NCI-H2171 (cell line): ENCODE measurements around the gene H6PD.

Source experiments
- DNase-seq: peaks from one replicate; lab custom pipeline; 2025; lab: John Stamatoyannopoulos, UW

Gene H6PD

GRCh38 chr1:9207715-9208114 lies 26.9 kb upstream of the H6PD start:
- no peak for DNase-seq

DNA sequence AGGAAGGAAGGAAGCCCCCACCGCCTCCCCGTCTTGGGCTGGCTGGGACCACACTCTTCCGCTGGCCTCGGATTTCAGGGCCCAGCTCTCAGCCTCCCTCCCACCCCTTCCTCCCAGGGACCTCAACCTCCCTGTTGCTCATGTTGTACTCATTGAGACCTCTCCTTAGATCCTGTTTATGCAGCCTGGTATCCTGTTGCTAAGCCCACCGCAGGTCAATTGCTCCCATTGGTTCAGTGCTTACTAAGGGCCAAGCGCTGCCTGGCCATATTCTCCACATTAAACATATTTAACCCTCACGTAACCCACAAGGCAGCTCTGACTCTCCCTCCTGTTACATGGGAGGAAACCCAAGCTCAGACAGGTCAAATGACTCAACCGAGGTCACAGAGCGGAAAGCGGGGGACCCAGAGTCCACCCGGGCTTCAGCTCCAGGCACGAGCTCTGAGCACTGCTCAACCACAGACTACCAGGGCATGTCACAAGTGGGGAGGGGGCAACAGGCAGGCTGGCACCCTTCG lies 23.2 kb upstream of the H6PD start:
- no peak for DNase-seq

DNA sequence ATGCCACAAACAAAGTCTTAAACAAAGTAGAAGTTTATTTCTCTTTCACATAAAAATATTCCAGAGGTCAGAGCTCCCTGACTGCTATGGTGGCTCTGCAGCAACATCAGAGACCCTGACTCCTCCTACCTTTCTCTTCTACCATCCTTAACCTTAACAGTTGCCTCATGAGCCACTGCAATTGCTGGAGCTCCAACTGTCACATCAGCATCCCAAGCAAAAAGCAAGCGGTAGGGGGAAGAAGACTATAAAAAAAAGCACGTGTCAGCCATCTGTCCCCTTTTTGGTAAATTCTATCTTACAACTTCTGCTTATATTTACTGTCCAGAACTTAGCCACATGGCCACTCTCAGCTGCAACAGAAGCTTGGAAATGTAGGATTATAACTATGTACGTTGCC lies 21.8 kb upstream of the H6PD start:
- DNase-seq, result no peak

- DNase-seq, result no peak
Observed at GRCh38 chr1:9213956-9214355, 20.6 kb upstream of the H6PD start.

DNA sequence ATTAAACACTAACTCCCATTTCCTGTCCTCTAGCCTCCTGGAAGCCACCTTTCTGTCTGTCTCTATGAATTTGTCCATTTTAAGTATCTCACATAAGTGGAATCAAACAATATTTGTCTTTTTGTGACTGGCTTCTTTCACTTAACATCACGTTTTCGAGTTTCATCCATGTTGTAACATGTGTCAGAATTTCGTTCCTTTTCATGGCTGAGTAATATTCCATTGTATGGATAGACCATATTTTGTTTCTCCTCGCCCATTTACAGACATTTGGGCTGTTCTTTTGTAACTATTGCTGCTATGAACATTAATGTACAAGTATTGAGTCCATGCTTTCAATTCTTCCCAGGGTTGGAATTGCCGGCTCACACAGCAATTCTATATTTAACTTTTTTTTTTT lies 15.7 kb upstream of the H6PD start:
- no peak for DNase-seq

DNA sequence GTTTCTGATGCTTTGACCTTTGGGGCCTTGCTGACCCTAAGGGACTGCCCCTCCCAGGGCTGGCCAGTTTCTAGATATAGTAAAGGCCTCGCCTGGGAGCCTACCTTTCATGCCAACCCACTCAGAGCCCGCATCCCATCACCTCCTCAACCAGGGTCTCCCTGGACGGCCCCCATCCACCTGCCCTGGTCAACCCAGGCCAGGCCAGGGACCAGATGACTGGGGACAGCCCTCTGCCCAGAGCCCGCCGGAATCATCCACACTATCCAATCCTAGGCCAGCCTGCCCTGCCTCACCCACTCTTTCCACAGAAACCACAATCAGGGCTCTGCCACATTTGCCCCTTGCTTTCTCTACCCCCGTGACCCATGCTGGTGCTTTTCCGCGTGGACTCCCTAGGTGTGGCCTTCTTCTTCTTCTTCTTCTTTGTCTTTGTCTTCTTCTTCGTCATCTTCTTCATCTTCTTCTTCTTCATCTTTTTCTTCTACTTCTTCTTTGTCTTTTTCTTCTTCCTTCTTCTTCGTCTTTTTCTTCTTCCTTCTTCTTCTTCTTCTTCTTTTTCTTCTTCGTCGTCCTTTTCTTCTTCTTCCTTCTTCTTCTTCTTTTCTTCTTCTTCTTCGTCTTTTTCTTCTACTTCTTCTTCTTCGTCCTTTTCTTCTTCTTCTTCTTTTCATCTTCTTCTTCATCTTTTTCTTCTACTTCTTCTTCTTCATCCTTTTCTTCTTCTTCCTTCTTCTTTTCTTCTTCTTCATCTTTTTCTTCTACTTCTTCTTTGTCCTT lies 11.5 kb upstream of the H6PD start:
- DNase-seq, result no peak

- no peak for DNase-seq
Observed at GRCh38 chr1:9224664-9225410, 9.7 kb upstream of the H6PD start.

GRCh38 chr1:9225411-9225785 lies 9.2 kb upstream of the H6PD start:
- no peak for DNase-seq

GRCh38 chr1:9228609-9229008 lies 6.0 kb upstream of the H6PD start:
- DNase-seq, result no peak

DNA sequence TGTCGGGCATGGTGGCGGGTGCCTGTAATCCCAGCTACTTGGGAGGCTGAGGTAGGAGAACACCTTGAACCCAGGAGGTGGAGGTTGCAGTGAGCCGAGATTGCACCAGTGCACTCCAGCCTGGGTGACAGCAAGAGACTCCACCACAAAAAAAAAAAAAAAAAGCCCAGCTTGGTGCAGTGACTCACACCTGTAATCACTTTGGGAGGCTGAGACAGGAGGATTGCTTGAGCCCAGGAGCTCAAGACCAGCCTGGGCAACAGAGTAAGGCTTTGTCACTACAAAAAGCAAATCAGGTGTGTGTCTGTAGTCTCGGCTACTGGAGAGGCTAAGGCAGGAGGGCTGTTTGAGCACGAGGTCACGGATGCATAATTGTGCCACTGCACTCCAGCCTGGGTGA lies 5.0 kb upstream of the H6PD start:
- no peak for DNase-seq

DNA sequence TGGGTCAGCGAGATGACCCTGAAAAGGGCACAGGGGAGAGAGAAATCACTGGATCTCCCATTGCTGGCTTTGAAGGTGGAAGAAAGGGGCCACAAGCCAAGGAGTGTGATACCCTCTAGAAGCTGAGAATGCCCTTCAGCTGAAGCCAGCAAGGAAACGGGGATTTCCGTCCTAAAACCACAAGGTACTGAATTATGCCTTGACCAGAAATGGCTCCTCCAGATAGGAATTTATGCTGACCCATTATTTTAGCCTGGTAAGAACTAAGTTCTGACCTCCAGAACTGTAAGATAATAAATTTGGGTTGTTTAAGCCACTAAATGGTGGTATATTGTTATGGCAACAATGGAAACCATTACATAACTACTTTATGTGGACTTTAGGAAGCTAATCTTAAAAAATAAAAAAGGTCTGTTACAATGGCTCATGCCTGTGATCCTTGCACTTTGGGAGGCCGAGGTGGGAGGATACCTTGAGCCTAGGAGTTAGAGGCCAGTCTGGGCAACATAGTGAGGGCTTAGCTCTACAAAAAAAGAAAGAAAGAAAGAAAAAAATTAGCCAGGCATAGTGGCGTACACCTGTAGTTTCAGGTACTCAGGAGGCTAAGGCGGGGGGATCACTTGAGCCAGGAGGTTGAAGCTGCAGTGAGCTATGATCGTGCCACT lies 3.6 kb upstream of the H6PD start:
- no peak for DNase-seq

DNA sequence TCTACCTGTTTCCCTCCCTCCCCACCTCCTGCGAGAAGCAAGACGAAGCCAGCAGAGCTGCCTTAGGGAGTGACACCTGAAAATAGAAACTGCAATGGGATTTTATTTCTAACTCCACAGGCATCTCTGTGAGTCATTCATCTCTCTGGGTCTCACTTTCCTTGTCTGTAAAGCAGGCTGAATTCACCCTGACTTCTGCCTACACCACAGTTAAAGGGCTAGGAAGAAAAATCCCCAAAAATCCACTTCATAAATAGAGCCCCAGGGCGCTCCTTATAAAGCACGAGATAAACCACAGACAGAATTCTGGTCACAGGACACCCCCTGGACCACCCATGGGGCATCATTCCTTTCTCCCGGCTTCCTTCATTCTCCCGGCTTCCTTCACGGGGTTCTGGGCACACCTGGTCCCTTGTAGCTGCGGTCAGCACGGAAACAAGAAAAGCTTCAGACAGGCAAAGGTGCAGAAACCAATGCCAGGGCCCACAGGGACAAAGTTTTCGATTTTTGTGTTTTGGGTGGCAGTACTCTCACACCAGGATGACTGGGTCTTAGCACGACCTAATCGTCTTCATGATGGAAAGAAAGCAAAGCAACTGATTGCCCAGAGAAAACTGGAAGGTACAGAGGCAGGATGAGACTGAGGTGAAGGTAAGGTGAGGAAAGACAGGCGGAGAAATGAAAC lies 2.8 kb upstream of the H6PD start:
- DNase-seq, result no peak

DNA sequence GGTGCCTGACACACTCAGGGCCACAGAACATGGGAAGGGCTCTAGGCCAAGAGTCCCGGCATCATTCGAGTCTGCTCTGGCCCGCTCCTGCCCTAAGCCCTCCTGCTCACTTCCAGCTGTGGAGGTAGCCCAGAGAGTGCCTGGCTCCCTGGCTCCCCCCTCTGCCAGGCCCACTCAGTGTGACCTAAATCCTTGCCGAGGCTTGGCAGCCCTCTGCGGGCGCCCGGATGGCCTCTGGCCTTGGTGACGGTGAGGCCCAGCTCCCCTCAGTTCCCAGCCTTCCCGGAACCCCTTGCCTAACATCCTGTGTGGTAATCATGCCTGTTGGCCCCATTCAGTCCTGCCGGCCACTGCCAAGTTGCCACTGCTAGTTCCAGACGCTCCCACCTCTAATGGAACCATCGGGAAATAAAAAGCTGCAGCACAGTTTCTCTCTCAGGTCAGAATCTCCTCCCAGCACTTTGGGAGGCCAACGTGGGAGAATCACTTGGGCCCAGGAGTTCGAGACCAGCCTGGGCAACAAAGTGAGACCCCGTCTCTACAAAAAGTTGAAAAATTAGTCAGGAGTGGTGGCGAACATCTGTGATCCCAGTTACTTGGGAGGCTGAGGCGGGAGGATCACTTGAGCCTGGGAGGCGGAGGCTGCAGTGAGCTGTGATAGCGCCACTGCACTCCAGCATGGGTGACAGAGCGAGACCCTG lies 1.2 kb upstream of the H6PD start:
- no peak for DNase-seq

DNA sequence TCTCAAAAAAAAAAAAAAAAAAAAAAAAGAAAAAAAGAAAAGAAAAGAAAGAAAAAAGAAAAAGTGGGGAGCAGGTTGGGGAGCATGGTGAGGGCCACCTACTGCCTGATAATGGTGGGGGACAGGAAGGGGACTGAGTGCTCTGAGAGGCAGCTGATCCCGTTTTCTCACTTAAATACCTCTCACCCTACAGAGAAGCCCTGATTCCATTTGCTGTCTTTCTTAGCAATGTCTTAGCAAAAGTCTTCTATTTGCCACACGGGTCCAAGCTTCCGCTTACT lies 692 bp upstream of the H6PD start:
- DNase-seq, result no peak

DNA sequence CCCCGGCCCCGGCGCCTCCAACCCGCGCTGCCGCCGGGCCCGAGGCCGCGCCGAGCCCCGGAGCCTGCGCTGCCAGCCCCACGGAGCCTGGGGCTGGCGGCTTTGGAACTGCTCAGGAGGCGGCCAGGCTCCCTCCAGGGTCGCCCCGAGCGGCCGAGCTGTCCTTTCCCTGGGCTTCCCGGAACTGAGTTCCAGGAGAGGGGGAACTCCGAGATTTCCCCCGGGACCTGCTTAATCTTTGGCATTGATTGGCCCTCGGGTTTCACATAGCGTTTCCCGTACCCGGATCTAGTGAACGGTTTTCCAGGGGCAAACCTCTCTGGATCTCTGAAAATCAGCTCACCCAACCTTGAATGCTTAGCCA lies 504 bp downstream of the H6PD start:
- peak; percentile 76 for DNase-seq

DNA sequence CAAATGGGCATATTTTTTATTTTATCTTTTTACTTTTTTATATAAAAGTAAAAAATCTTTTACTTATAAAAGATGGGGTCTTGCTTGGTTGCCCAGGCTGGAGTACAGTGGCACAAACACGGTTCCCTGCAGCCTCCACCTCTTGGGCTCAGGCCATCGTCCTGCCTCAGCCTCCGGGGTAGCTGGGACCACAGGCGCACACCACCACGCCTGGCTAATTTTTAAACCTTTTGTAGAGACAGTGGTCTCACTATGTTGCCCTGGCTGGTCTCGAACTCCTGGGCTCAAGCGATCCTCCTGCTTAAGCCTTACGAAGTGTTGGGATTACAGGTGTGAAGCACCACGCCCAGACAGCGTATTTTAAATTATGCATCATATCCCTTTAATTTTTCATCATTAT lies 986 bp downstream of the H6PD start:
- no peak for DNase-seq

- no peak for DNase-seq
Observed at GRCh38 chr1:9238134-9238533, 3.6 kb downstream of the H6PD start.

- no peak for DNase-seq
Observed at GRCh38 chr1:9238550-9238949, 4.0 kb downstream of the H6PD start.

- DNase-seq, result no peak
Observed at GRCh38 chr1:9239622-9240401, 5.2 kb downstream of the H6PD start.

GRCh38 chr1:9240914-9241820 lies 6.6 kb downstream of the H6PD start:
- no peak for DNase-seq
